Keratinocyte (primary cell): Measurements from ENCODE around the gene ABHD6. TPM values are rescaled to one million over a fixed set of nuclear protein-coding genes. Genes with fewer than 3 reads are reported as not detected.
"Not testable (repeated sequence)": the region's sequence is repeated elsewhere in the genome, so short reads cannot be mapped to it uniquely, and the experiment has no call there.

Experiments
- DNase-seq: peaks from one replicate; pipeline ENCODE4 v3.0.0-alpha.2; 2011; ENCODE audit warnings: low read depth, missing footprints, low spot score
- FAIRE-seq: peaks from 2 replicates; lab custom pipeline; 2011; peaks lifted over from hg19 to GRCh38; lab: Jason Lieb, UNC
- H2AFZ ChIP-seq: 2 replicates; pipeline ENCODE4 v1.6.0; 2012; ENCODE audit warnings: low read length, control low read depth, inconsistent platforms; ENCODE audit not compliant: control insufficient read depth
- H3K27ac ChIP-seq: 2 replicates; pipeline ENCODE4 v1.5.1; 2011; ENCODE audit warnings: low read length; ENCODE audit not compliant: control insufficient read depth, insufficient read depth
- H3K27me3 ChIP-seq: 3 replicates; pipeline ENCODE4 v1.6.0; 2011; ENCODE audit warnings: low read length; ENCODE audit not compliant: control insufficient read depth, insufficient read depth; ENCODE audit errors: extremely low read depth
- H3K36me3 ChIP-seq, 2 experiments: 2 replicates in 1 of 2; 3 replicates in 1 of 2; pipeline ENCODE4 v1.5.1; 2011; ENCODE audit warnings: low read length in 2 of 2, mild to moderate bottlenecking in 1 of 2; ENCODE audit not compliant: control insufficient read depth in 2 of 2, insufficient read depth in 2 of 2; ENCODE audit errors: extremely low read depth in 1 of 2
- H3K4me1 ChIP-seq: 3 replicates; pipeline ENCODE4 v1.5.1; 2011; ENCODE audit warnings: low read length; ENCODE audit not compliant: control insufficient read depth, insufficient read depth; ENCODE audit errors: extremely low read depth
- H3K4me2 ChIP-seq: 3 replicates; pipeline ENCODE4 v1.6.0; 2011; ENCODE audit warnings: low read depth, low read length; ENCODE audit not compliant: control insufficient read depth, insufficient read depth; ENCODE audit errors: extremely low read depth
- H3K4me3 ChIP-seq, 3 experiments: fragments of 200-600 bp in 1 of 3; sonication (generic) in 1 of 3; 2 replicates in 2 of 3; 3 replicates in 1 of 3; pipeline ENCODE4 v1.5.1; 2011 to 2016; ENCODE audit warnings: low read length in 3 of 3, mild to moderate bottlenecking in 3 of 3, control low read depth in 2 of 3, inconsistent platforms in 1 of 3, low read depth in 1 of 3, mixed read lengths in 1 of 3, mixed run types in 1 of 3, moderate library complexity in 1 of 3; ENCODE audit not compliant: control insufficient read depth in 2 of 3, insufficient read depth in 2 of 3; ENCODE audit errors: extremely low read depth in 1 of 3
- H3K79me2 ChIP-seq: 2 replicates; pipeline ENCODE4 v1.6.0; 2012; ENCODE audit warnings: low read length; ENCODE audit not compliant: control insufficient read depth, insufficient read depth
- H3K9ac ChIP-seq: 3 replicates; pipeline ENCODE4 v1.6.0; 2011; ENCODE audit warnings: low read length; ENCODE audit not compliant: control insufficient read depth, insufficient read depth; ENCODE audit errors: extremely low read depth
- H3K9me1 ChIP-seq: 3 replicates; pipeline ENCODE4 v1.6.0; 2011; ENCODE audit warnings: low read length; ENCODE audit not compliant: control insufficient read depth, insufficient read depth; ENCODE audit errors: extremely low read depth
- H3K9me3 ChIP-seq: 2 replicates; pipeline ENCODE4 v1.5.1; 2012; ENCODE audit warnings: low read depth, low read length; ENCODE audit not compliant: control insufficient read depth
- H4K20me1 ChIP-seq: 3 replicates; pipeline ENCODE4 v1.6.0; 2011; ENCODE audit warnings: low read length; ENCODE audit not compliant: control insufficient read depth, insufficient read depth; ENCODE audit errors: extremely low read depth
- EZH2 ChIP-seq: IDR thresholded peaks from one replicate; pipeline ENCODE4 v1.6.1; 2012; ENCODE audit warnings: inconsistent platforms, mild to moderate bottlenecking, low read length, moderate library complexity
- dilution Hi-C: fragments of 300-500 bp; cut with MboI; formaldehyde crosslinking; loops from one replicate; pipeline ENCODE4 v1.7.0; 2020; ENCODE audit warnings: low sequenced_read_pairs; ENCODE audit not compliant: extremely low pct_ligation_motif_present
- polyA plus RNA-seq, 5 experiments: library from polyadenylated mRNA; depleted of rRNA in 3 of 5; stranded (reverse) in 3 of 5; stranded (forward) in 1 of 5; unstranded in 1 of 5; fragments of >200 nt; gene quantifications; 1 replicate in 1 of 5; 2 replicates in 3 of 5; 3 replicates in 1 of 5; pipeline versions ENCODE4 v1.2.1 to v1.2.3, GENCODE V29; 2011 to 2012; ENCODE audit warnings: missing spikeins in 2 of 5, low read depth in 1 of 5, low replicate concordance in 1 of 5
- TF ChIP-seq, protein P1 (sequence below), 3 experiments: IDR thresholded peaks in 1 of 3; conservative IDR thresholded peaks in 1 of 3; optimal IDR thresholded peaks in 1 of 3; 2 replicates in 2 of 3; 3 replicates in 1 of 3; pipeline versions ENCODE3 to v1.5.1; 2011; ENCODE audit warnings: low read length in 3 of 3, mild to moderate bottlenecking in 3 of 3, moderate library complexity in 2 of 3, control low read depth in 1 of 3, inconsistent platforms in 1 of 3; ENCODE audit not compliant: insufficient read depth in 2 of 3; ENCODE audit errors: extremely low read depth in 1 of 3

Gene ABHD6
- polyA plus RNA-seq, 1 donor (not counting 4 experiments of a cell fraction or from before 2014, with no cell fraction given): 15.2 TPM

DNA sequence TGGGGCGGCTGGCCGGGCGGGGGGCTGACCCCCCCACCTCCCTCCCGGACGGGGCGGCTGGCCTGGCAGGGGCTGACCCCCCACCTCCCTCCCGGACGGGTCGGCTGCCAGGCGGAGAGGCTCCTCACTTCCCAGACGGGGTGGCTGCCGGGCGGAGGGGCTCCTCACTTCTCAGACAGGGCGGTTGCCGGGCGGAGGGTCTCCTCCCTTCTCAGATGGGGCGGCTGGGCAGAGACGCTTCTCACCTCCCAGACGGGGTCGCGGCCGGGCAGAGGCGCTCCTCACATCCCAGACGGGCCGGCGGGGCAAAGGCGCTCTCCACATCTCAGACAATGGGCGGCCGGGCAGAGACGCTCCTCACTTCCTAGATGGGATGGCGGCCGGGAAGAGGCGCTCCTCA, 52.9 kb downstream of the ABHD6 start:
- not testable (repeated sequence) for H3K4me3 ChIP-seq

DNA sequence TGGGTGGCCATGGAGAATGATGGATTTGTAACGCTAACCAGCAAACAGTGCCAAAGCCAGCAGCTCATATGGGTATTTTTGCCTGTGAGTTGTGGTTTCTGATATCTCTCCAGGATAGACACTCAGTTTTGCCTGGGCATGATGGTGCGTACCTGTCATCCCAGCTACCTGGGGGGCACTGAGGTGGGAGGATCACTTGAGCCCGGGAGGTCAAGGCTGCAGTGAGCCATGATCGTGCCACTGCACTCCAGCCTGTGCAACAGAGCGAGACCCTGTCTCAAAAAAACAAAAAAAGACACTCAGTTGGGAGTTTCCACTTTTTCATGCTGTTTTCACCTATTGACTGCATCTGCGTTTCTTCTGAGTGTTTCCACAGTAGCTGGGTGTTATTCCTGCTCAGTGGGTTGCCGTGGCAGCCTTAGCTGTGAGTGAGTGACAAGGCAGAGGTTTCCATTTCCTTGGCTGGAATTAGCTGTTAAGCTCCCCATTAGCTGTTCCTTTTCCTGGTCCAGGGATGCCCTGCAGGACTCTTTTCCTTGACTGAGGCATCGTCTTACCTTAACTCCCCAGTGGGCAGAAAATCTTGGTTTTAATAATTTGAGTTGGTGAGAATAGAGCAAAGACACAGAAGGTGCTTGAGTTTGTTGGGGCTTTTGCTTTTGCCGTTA, 54.2 kb downstream of the ABHD6 start:
- Histone ChIP-seq H3K9me1 (no peaks in the 10 kb centered on the region), H3K4me2 (no peak overlapping the region), H3K4me1 (peaks cover 6% of the 10 kb centered on the region), H3K9me3 (no peaks in the 10 kb centered on the region), H3K27me3 (no peaks in the 10 kb centered on the region), H4K20me1 (no peaks in the 10 kb centered on the region), H3K79me2 (no peaks in the 10 kb centered on the region), H3K36me3 (peaks cover 0 to 7% of the 10 kb centered on the region in 2 experiments), H3K4me3 (no peak overlapping the region), H3K27ac (no peak overlapping the region), H2AFZ (no peak overlapping the region), H3K9ac (no peak overlapping the region)
- no peak for DNase-seq
- TF ChIP-seq, protein P1, sequence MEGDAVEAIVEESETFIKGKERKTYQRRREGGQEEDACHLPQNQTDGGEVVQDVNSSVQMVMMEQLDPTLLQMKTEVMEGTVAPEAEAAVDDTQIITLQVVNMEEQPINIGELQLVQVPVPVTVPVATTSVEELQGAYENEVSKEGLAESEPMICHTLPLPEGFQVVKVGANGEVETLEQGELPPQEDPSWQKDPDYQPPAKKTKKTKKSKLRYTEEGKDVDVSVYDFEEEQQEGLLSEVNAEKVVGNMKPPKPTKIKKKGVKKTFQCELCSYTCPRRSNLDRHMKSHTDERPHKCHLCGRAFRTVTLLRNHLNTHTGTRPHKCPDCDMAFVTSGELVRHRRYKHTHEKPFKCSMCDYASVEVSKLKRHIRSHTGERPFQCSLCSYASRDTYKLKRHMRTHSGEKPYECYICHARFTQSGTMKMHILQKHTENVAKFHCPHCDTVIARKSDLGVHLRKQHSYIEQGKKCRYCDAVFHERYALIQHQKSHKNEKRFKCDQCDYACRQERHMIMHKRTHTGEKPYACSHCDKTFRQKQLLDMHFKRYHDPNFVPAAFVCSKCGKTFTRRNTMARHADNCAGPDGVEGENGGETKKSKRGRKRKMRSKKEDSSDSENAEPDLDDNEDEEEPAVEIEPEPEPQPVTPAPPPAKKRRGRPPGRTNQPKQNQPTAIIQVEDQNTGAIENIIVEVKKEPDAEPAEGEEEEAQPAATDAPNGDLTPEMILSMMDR (optimal IDR thresholded peaks at IDR 0.05 in 1 of 3, IDR thresholded peaks at IDR 0.05 in 1 of 3, conservative IDR thresholded peaks at IDR 0.05 in 1 of 3; ENCODE audit: extremely low read depth in 1 of 3, insufficient read depth in 2 of 3, low read length in 3 of 3): no peak
- FAIRE-seq: no peak
- dilution Hi-C loops: no loop called here

More for the DNA sequence above, 52.9 kb downstream of the ABHD6 start:
- H3K4me1 ChIP-seq, H3K79me2 ChIP-seq, H4K20me1 ChIP-seq, H3K9me3 ChIP-seq, FAIRE-seq, DNase-seq, H3K9ac ChIP-seq, H3K27me3 ChIP-seq, H2AFZ ChIP-seq, H3K9me1 ChIP-seq, H3K36me3 ChIP-seq, H3K27ac ChIP-seq, H3K4me2 ChIP-seq, dilution Hi-C loops: not testable (repeated sequence)

- H3K4me2 ChIP-seq: no peak overlapping the region
These were observed 55.3 kb downstream of the ABHD6 start for GRCh38 chr3:58292866-58293265.

More at GRCh38 chr3:58292866-58293265, 55.3 kb downstream of the ABHD6 start:
- Histone ChIP-seq H3K9ac (no peak overlapping the region), H4K20me1 (no peaks in the 10 kb centered on the region), H3K4me3 (no peak overlapping the region), H3K36me3 (peaks cover 0 to 4% of the 10 kb centered on the region in 2 experiments), H2AFZ (no peak overlapping the region), H3K9me3 (no peaks in the 10 kb centered on the region), H3K9me1 (no peaks in the 10 kb centered on the region), H3K27me3 (no peaks in the 10 kb centered on the region), H3K27ac (no peak overlapping the region), H3K79me2 (no peaks in the 10 kb centered on the region), H3K4me1 (peaks cover 10% of the 10 kb centered on the region)
- dilution Hi-C loops: no loop called here
- no peak for DNase-seq
- TF ChIP-seq EZH2: no peak
- TF ChIP-seq, protein P1 (optimal IDR thresholded peaks at IDR 0.05 in 1 of 3, IDR thresholded peaks at IDR 0.05 in 1 of 3, conservative IDR thresholded peaks at IDR 0.05 in 1 of 3; ENCODE audit: extremely low read depth in 1 of 3, insufficient read depth in 2 of 3, low read length in 3 of 3): no peak
- no peak for FAIRE-seq
